H9 (cell line): ENCODE measurements around the gene MYLK4. TPM values are rescaled to one million over a fixed set of nuclear protein-coding genes. Genes with fewer than 3 reads are reported as not detected.

Experiments used
- DNase-seq: peaks from one replicate; pipeline ENCODE4 v3.0.0-alpha.2; 2017
- H2AFZ ChIP-seq: one replicate; pipeline ENCODE4 v1.6.1; 2013; ENCODE audit warnings: mild to moderate bottlenecking, low read length, control low read depth, moderate library complexity
- H2AK5ac ChIP-seq: 2 replicates; pipeline ENCODE4 v1.6.1; 2013; ENCODE audit warnings: low read length, control low read depth, mixed read lengths; ENCODE audit not compliant: insufficient read length
- H2BK120ac ChIP-seq: one replicate; pipeline ENCODE4 v1.6.1; 2013; ENCODE audit warnings: low read depth, mild to moderate bottlenecking, low read length, control low read depth, inconsistent platforms; ENCODE audit not compliant: poor library complexity, severe bottlenecking
- H2BK12ac ChIP-seq: 2 replicates; pipeline ENCODE4 v1.6.1; 2013; ENCODE audit warnings: low read length, control low read depth, mixed read lengths, low read depth; ENCODE audit not compliant: insufficient read length
- H2BK15ac ChIP-seq: 2 replicates; pipeline ENCODE4 v1.6.1; 2013; ENCODE audit warnings: low read depth, low read length, control low read depth
- H2BK20ac ChIP-seq: one replicate; pipeline ENCODE4 v1.6.1; 2013; ENCODE audit warnings: low read depth, mild to moderate bottlenecking, low read length, control low read depth, inconsistent platforms; ENCODE audit not compliant: poor library complexity, severe bottlenecking
- H2BK5ac ChIP-seq: 2 replicates; pipeline ENCODE4 v1.6.1; 2013; ENCODE audit warnings: low read length, control low read depth, mixed read lengths; ENCODE audit not compliant: insufficient read length
- H3K14ac ChIP-seq: 2 replicates; pipeline ENCODE4 v1.6.1; 2013; ENCODE audit warnings: low read length, control low read depth; ENCODE audit not compliant: insufficient read depth
- H3K18ac ChIP-seq: 2 replicates; pipeline ENCODE4 v1.6.1; 2013; ENCODE audit warnings: low read depth, mild to moderate bottlenecking, mixed read lengths, low read length, control low read depth; ENCODE audit not compliant: insufficient read length
- H3K23ac ChIP-seq: 2 replicates; pipeline ENCODE4 v1.6.1; 2013; ENCODE audit warnings: low read length, control low read depth, mixed read lengths, low read depth; ENCODE audit not compliant: insufficient read length
- H3K23me2 ChIP-seq: 2 replicates; pipeline ENCODE4 v1.6.1; 2013; ENCODE audit warnings: low read depth, mild to moderate bottlenecking, mixed read lengths, low read length, control low read depth; ENCODE audit not compliant: insufficient read length, poor library complexity, severe bottlenecking
- H3K27ac ChIP-seq: 2 replicates; pipeline ENCODE4 v1.5.1; 2013; ENCODE audit warnings: low read length, control low read depth, mixed read lengths, low read depth; ENCODE audit not compliant: insufficient read length
- H3K27me3 ChIP-seq: 2 replicates; pipeline ENCODE4 v1.6.1; 2013; ENCODE audit warnings: low read length, control low read depth, inconsistent platforms; ENCODE audit not compliant: insufficient read depth
- H3K4ac ChIP-seq: 2 replicates; pipeline ENCODE4 v1.6.1; 2013; ENCODE audit warnings: low read depth, mild to moderate bottlenecking, control low read depth, inconsistent platforms, low read length, moderate library complexity
- H3K4me1 ChIP-seq: 2 replicates; pipeline ENCODE4 v1.6.1; 2013; ENCODE audit warnings: low read length, control low read depth, inconsistent platforms; ENCODE audit not compliant: insufficient read depth
- H3K4me2 ChIP-seq: 2 replicates; pipeline ENCODE4 v1.6.1; 2013; ENCODE audit warnings: low read length, control low read depth, mixed read lengths; ENCODE audit not compliant: insufficient read length, insufficient read depth
- H3K56ac ChIP-seq: 2 replicates; pipeline ENCODE4 v1.6.1; 2013; ENCODE audit warnings: low read depth, mild to moderate bottlenecking, mixed read lengths, low read length, control low read depth; ENCODE audit not compliant: insufficient read length
- H3K79me1 ChIP-seq: 2 replicates; pipeline ENCODE4 v1.6.1; 2013; ENCODE audit warnings: low read depth, mild to moderate bottlenecking, moderate library complexity, low read length, control low read depth, inconsistent platforms; ENCODE audit not compliant: insufficient read depth, poor library complexity, severe bottlenecking
- H3K79me2 ChIP-seq: 2 replicates; pipeline ENCODE4 v1.6.1; 2013; ENCODE audit warnings: low read length, control low read depth, inconsistent platforms; ENCODE audit not compliant: insufficient read depth
- H3K9ac ChIP-seq: 2 replicates; pipeline ENCODE4 v1.6.1; 2013; ENCODE audit warnings: low read length, control low read depth, mixed read lengths; ENCODE audit not compliant: insufficient read length; ENCODE audit errors: extremely low read depth
- H3K9me3 ChIP-seq: one replicate; pipeline ENCODE4 v1.6.1; 2013; ENCODE audit warnings: low read depth, low read length, inconsistent platforms; ENCODE audit not compliant: control insufficient read depth
- H3T11ph ChIP-seq: one replicate; pipeline ENCODE4 v1.6.1; 2013; ENCODE audit warnings: mild to moderate bottlenecking, low read length, control low read depth, inconsistent platforms
- H4K20me1 ChIP-seq: one replicate; pipeline ENCODE4 v1.6.1; 2013; ENCODE audit not compliant: control insufficient read depth, insufficient read length, insufficient read depth
- H4K5ac ChIP-seq: 2 replicates; pipeline ENCODE4 v1.6.1; 2013; ENCODE audit warnings: low read depth, mild to moderate bottlenecking, mixed read lengths, low read length, control low read depth; ENCODE audit not compliant: insufficient read length
- H4K8ac ChIP-seq: replicated peaks from 2 replicates; pipeline ENCODE4 v1.6.1; 2013; ENCODE audit warnings: low read length, control low read depth, mixed read lengths, low read depth; ENCODE audit not compliant: insufficient read length
- H4K91ac ChIP-seq: 2 replicates; pipeline ENCODE4 v1.6.1; 2013; ENCODE audit warnings: low read depth, mild to moderate bottlenecking, moderate library complexity, mixed read lengths, low read length, control low read depth; ENCODE audit not compliant: insufficient read length
- H3K27ac Mint-ChIP-seq, 3 experiments: 2 replicates in 2 of 3; 3 replicates in 1 of 3; pipeline ENCODE4 v1.8.0; 2020 to 2021; ENCODE audit warnings: mixed read lengths in 3 of 3, mild to moderate bottlenecking in 1 of 3, moderate library complexity in 1 of 3
- H3K27me3 Mint-ChIP-seq: 2 replicates; pipeline ENCODE4 v1.8.0; 2021; ENCODE audit warnings: low read depth, mild to moderate bottlenecking, moderate library complexity, mixed read lengths
- H3K36me3 Mint-ChIP-seq, 3 experiments: 2 replicates in 2 of 3; 3 replicates in 1 of 3; pipeline ENCODE4 v1.8.0; 2020 to 2021; ENCODE audit warnings: low read depth in 3 of 3, mixed read lengths in 3 of 3; ENCODE audit not compliant: insufficient read depth in 1 of 3
- H3K4me1 Mint-ChIP-seq, 2 experiments: 2 replicates each; pipeline ENCODE4 v1.8.0; 2020; ENCODE audit warnings: mixed read lengths in 2 of 2
- H3K4me3 Mint-ChIP-seq, 2 experiments: 2 replicates in 1 of 2; 3 replicates in 1 of 2; pipeline ENCODE4 v1.8.0; 2020 to 2021; ENCODE audit warnings: mild to moderate bottlenecking in 2 of 2, mixed read lengths in 2 of 2, moderate library complexity in 1 of 2
- H3K9me3 Mint-ChIP-seq, 2 experiments: 2 replicates in 1 of 2; 3 replicates in 1 of 2; pipeline ENCODE4 v1.8.0; 2020; ENCODE audit warnings: mild to moderate bottlenecking in 2 of 2, mixed read lengths in 2 of 2, moderate library complexity in 1 of 2
- CTCF ChIP-seq: fragments of 200-600 bp; sonication (generic); conservative IDR thresholded peaks from 3 replicates; pipeline ENCODE4 v1.8.0; 2021; ENCODE audit warnings: antibody characterized with exemption, mild to moderate bottlenecking
- WGBS: extraction: QIAGEN DNeasy Blood & Tissue Kit; methylation state at CpG from one replicate; pipeline ENCODE4 v1.1.7; 2013; ENCODE audit warnings: missing lambda C conversion rate, low lambda C conversion rate, mixed read lengths; ENCODE audit not compliant: insufficient read length; ENCODE audit errors: extremely low coverage; 5-methylcytosine and 5-hydroxymethylcytosine counted together
- total RNA-seq: library from RNA; stranded (reverse); gene quantifications from 2 replicates; pipeline ENCODE4 v1.2.1, GENCODE V29; 2021

Gene MYLK4
- total RNA-seq, 1 experiment from 2014 or later = 0.28 TPM

- Histone ChIP-seq H3K14ac (no peak overlapping the region), H3K4me1 (no peaks in the 10 kb centered on the region), H4K8ac (no peak overlapping the region), H2BK20ac (no peak overlapping the region), H3T11ph (no peak overlapping the region), H3K27ac (no peak overlapping the region), H3K18ac (no peak overlapping the region), H3K4ac (no peak overlapping the region), H2AFZ (no peak overlapping the region), H4K91ac (no peak overlapping the region), H3K23ac (no peak overlapping the region), H2BK120ac (no peak overlapping the region), H4K20me1 (no peaks in the 10 kb centered on the region), H3K79me2 (no peaks in the 10 kb centered on the region), H3K79me1 (no peaks in the 10 kb centered on the region), H3K56ac (no peak overlapping the region), H2BK15ac (no peak overlapping the region), H4K5ac (no peak overlapping the region), H2BK12ac (no peak overlapping the region), H2AK5ac (no peak overlapping the region), H3K23me2 (no peaks in the 10 kb centered on the region), H3K9ac (no peak overlapping the region), H3K27me3 (no peaks in the 10 kb centered on the region), H3K4me2 (no peak overlapping the region), H2BK5ac (no peak overlapping the region), H3K9me3 (no peaks in the 10 kb centered on the region)
- Mint-ChIP-seq H3K36me3 (peaks cover 0 to 9% (median 0%) of the 10 kb centered on the region in 3 experiments; a peak in 2 of 7 replicates), H3K9me3 (no peaks in the 10 kb centered on the region), H3K27ac (peak overlapping the region in 1 of 3 experiments; percentile 60; a peak in 3 of 7 replicates), H3K4me3 (no peak overlapping the region), H3K4me1 (peaks cover 18 to 20% of the 10 kb centered on the region in 2 experiments), H3K27me3 (no peaks in the 10 kb centered on the region)
- no peak for TF ChIP-seq CTCF
- DNase-seq = no peak
- no CpG with 5 or more reads among the region's 6 CpGs for WGBS
Observed at GRCh38 chr6:2796861-2797260, 46.1 kb upstream of the MYLK4 start.
